Fibroblast of peridontal ligament (primary cell): ENCODE results near the gene FFAR4.
A peak's percentile ranks its signal among the peaks of the same experiment; 100 is the strongest.

ENCODE experiments used
- DNase-seq: peaks from one replicate; pipeline ENCODE4 v3.0.0-alpha.2; 2010; ENCODE audit errors: extremely low read depth

The FFAR4 gene

GRCh38 chr10:93572606-93573005, 6.1 kb downstream of the FFAR4 start:
- DNase-seq, result no peak

GRCh38 chr10:93573051-93573909, 6.8 kb downstream of the FFAR4 start:
- no peak for DNase-seq

- DNase-seq, result no peak
Measured at GRCh38 chr10:93573924-93574323, 7.5 kb downstream of the FFAR4 start.

- no peak for DNase-seq
Measured at GRCh38 chr10:93576888-93577287, 10.4 kb downstream of the FFAR4 start.

DNA sequence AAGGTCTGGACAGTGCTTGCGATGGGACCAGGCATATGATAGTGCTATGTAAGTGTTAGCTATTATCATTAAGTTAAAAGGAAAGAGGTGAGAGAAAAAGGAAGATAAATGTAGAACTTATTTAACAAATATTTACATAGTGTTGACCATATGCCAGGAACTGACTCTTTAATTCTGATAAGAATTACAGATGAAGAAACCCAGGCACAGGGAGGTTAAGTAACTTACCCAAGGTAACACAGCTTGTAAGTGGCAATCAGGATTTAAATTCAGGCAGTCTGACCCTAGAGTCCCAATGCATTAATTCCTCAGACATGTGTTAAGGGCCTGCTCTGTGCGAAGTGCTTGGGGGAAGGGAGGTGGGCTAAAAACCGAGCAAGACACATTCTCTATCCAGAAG, 11.1 kb downstream of the FFAR4 start:
- no peak for DNase-seq

- no peak for DNase-seq
Measured at GRCh38 chr10:93579089-93579488, 12.6 kb downstream of the FFAR4 start.

- DNase-seq, result no peak
Measured at GRCh38 chr10:93579985-93580711, 13.7 kb downstream of the FFAR4 start.

DNA sequence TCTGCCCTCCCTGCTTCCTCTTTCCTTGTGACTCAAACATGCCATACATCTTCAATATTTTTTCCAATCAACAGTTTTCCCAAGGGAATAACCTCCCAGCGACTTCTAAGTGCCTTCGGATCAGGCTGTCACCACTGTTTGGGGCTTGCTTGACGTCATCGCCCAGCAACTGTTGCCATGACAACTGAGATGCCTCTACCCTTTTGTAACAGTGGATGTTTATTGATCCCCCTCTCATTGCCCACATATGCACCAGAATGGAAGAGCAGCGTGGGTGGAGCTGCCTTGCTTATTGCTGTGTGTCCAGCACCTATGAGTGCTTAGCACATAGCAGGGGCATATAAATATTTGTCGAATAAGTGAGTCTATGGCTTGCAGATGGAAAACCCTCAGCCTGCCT, 14.4 kb downstream of the FFAR4 start:
- DNase-seq, result peak; percentile 9

DNA sequence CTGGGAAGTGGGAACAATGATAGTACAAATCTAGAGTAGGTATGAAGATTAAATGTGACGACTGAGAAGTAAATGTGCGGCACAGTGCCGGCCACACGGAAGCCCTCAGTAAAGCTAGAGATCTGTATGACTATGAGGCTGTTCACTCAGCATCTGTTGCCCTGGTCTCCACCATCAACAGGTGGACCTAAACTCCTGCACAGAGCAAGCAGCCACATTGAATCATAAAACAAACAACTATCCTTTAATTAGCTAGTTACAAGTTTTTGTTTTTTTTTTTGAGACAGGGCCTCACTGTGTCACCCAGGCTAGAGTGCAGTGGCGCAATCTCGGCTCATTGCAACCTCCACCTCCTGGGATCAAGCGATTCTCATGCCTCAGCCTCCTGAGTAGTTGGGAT, 18.0 kb downstream of the FFAR4 start:
- DNase-seq, result no peak

- DNase-seq, result no peak
Measured at GRCh38 chr10:93589648-93590562, 23.4 kb downstream of the FFAR4 start.

DNA sequence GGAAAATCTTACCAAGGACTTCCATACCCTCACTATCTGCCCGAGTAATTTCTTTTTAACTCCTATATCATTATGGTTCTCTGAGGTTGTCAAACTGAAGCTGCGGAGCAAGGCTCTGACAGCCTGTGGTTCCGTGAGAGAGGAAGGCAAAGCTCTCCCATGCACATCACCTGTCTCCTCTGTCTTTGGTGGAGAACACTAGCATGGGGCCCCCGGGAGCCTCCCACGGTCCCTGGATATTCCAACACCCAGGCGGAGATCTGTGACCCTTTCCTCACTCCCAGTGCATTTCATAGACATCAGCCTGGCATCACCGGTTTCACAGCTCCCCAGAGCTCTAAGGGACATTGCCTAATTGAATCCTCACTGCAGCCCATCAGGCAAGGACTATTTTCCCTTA, 24.2 kb downstream of the FFAR4 start:
- DNase-seq, result no peak

DNA sequence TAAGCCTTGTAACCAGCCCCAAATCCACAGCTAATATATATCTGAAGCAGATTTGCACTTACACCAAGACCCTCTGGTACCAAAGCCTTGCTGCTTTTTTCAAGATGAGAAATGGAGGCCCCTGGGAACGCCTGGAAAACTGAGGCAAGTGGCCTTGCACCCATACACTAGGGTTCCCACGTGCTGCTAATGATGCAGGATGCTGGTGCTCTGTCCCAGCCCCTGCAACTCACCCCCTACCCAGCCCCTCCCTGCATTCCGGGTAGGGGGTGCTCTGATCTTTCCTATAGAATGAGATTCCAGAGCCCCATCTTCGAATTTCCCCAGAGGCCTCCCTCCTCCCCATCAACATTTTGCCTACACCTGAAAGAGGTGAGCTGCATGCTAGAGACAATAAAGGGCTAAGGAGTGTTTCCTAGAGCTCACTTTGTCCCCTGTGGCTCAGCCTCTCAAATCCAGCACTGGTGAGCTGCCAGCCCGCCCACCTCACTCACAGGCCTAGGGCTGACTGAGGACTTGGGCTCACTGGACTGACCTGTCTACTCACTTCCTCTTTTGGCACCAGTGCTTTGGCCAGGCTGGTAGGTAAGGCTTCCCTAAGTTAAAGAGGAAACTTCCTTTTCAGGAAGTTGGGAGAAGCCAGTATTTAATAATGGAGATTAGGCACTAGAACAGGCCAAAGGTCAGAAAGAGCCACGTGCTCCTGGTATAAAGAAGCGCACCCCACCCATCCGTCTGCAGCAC, 24.8 kb downstream of the FFAR4 start:
- no peak for DNase-seq

- DNase-seq, result no peak
Measured at GRCh38 chr10:93593254-93593653, 26.8 kb downstream of the FFAR4 start.

DNA sequence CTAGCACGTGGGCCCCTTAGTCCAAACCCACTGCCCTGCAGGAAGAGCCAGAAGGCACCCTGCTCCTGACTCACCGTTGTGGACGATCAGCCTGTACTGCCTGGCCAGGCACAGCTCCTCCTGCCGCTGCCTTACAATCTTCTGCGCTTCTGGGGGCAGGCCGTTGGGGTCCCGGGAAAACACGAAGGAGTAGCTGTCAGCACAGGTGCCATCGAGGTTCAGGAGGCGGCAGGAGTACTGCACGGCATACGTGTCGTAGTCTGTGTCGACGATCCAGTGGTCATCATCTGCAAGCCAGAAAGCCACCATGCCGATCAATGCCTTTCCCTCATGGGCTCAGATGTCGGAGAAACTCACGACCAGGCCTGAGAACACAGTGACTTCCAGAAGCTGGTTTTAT, 27.3 kb downstream of the FFAR4 start:
- DNase-seq, result no peak

DNA sequence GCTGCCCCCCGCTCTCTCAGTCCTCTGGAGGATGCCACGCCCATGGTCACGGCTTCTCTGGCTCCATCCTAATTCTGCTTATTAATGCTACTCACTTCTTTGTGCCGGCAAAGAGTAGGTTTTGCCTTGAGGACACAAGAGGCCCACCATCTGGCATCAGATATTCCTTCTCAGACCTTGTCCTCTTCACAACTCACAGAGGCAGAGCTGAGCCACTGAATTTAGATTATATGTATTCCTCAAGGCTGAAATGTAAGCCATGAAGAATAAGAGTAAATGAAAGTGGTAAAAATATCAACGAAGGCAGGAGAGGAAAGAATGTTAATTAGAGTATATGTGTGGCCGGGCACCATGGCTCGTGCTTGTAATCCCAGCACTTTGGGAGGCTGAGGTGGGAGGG, 28.1 kb downstream of the FFAR4 start:
- DNase-seq, result no peak

GRCh38 chr10:93595378-93596161, 29.1 kb downstream of the FFAR4 start:
- DNase-seq, result no peak

DNA sequence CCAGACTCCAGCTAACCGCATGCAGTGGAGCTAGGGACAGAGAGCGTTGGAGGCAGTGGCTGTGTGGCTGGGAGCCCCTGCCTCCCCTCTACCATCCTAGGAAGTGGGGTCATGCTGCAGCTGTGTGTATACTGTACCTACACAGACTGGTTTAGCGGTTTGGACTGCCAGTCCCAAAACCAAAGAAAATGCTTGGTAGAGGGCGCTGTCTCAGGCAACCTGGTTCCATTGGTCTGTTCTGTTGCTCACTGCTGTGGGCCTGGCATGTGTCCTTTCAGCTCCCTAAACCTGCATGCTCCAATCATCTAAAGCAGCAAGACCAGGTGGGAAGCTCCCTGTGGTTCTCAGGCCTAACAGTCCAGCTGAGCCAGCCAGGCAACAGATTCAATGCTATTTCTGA, 30.1 kb downstream of the FFAR4 start:
- no peak for DNase-seq

DNA sequence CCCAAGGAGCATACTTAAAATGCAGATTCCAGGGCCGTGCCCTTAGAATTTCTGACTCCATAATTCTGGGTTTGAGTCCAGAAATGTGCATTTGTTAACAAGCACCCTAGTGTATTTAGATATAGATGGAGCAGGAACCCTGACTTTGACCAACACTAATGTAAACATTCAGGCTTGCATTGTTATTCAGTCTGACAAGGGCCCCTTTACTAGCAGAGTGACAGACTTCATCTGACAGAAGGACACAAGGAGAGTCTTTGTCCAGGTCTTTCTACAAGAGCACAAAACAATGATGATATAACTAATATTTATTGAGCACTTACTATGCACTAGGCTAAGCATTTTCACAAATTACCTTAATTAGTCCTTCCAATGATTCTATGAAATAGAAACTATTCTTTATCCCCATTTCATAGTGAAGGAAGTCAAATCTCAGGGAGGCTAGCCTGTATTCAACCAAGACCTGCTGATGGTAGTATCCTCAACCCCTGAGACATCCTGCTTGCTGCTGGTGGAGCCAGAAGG, 30.7 kb downstream of the FFAR4 start:
- no peak for DNase-seq

- no peak for DNase-seq
Measured at GRCh38 chr10:93598157-93598556, 31.7 kb downstream of the FFAR4 start.

DNA sequence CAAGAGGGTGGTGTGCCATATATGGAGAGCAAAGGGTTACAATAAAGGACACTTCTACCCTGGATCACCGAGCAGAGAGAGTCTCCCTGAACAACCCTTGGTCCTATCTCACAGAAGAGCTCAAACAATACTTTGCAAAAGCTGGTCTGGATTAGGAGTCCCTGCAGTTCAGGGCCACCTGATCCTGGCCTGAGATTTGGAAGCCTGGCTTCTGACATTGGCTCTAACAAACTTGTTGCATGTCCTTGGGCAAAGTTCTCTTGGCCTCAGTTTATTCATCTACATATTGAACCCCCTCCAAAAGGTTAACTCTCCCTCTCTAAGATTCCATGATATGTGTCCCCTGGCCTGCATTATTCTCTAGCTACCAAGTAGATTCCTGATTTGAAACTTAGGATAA, 32.9 kb downstream of the FFAR4 start:
- no peak for DNase-seq
